Brain microvascular endothelial cell (primary cell): ENCODE data around the gene BRIP1.
"Not testable (repeated sequence)": the region's sequence is repeated elsewhere in the genome, so short reads cannot be mapped to it uniquely, and the experiment has no call there.

ENCODE experiments used
- DNase-seq: peaks from one replicate; pipeline ENCODE4 v3.0.0-alpha.2; 2020
- H3K27ac ChIP-seq: fragments of 250-450 bp; sonication (Bioruptor Pico); 2 replicates; pipeline ENCODE4 v1.5.1; 2020; ENCODE audit warnings: mild to moderate bottlenecking, moderate library complexity
- H3K27me3 ChIP-seq: fragments of 250-450 bp; sonication (Bioruptor Pico); replicated peaks from 2 replicates; pipeline ENCODE4 v1.5.1; 2020; ENCODE audit warnings: mild to moderate bottlenecking
- H3K36me3 ChIP-seq: fragments of 250-450 bp; sonication (Bioruptor Pico); replicated peaks from 2 replicates; pipeline ENCODE4 v1.5.1; 2020; ENCODE audit warnings: mild to moderate bottlenecking
- H3K4me3 ChIP-seq: 2 replicates; pipeline ENCODE4 v1.5.1; 2011; ENCODE audit warnings: low read depth, mild to moderate bottlenecking, control low read depth, low read length, moderate library complexity
- CTCF ChIP-seq: IDR thresholded peaks from 2 replicates; pipeline ENCODE4 v1.5.1; 2011; ENCODE audit warnings: low read depth, mild to moderate bottlenecking, moderate library complexity, low read length, control low read depth, inconsistent platforms; ENCODE audit errors: missing control alignments
- in situ Hi-C: cut with HindIII; loops from 2 replicates; pipeline ENCODE4 v1.10.0; 2017; ENCODE audit warnings: low sequenced_read_pairs, low pct_ligation_motif_present

The BRIP1 gene

GRCh38 chr17:61723183-61723582 lies 140.1 kb downstream of the BRIP1 start:
- Histone ChIP-seq H3K36me3 (no peaks in the 10 kb centered on the region), H3K27me3 (no peaks in the 10 kb centered on the region), H3K4me3 (no peak overlapping the region), H3K27ac (no peak overlapping the region)
- DNase-seq: no peak
- in situ Hi-C loops: no loop called here
- TF ChIP-seq CTCF: no peak

GRCh38 chr17:61722398-61722797 lies 140.9 kb downstream of the BRIP1 start:
- TF ChIP-seq CTCF: no peak
- in situ Hi-C loops: no loop called here

GRCh38 chr17:61720016-61720795 lies 143.1 kb downstream of the BRIP1 start:
- peak; percentile 19 for DNase-seq
- TF ChIP-seq CTCF: no peak
- no peaks in the 10 kb centered on the region for H3K36me3 ChIP-seq
- H3K27ac ChIP-seq: no peak overlapping the region
- no peaks in the 10 kb centered on the region for H3K27me3 ChIP-seq
- no peak overlapping the region for H3K4me3 ChIP-seq
- in situ Hi-C loops: no loop called here

More at GRCh38 chr17:61722398-61722797, 140.9 kb downstream of the BRIP1 start:
- Histone ChIP-seq H3K27me3 (no peaks in the 10 kb centered on the region), H3K27ac (no peak overlapping the region), H3K36me3 (no peaks in the 10 kb centered on the region), H3K4me3 (no peak overlapping the region)
- no peak for DNase-seq

- in situ Hi-C loops, DNase-seq, H3K27me3 ChIP-seq, H3K27ac ChIP-seq, H3K4me3 ChIP-seq, H3K36me3 ChIP-seq: not testable (repeated sequence)
Measured at GRCh38 chr17:61719220-61719619, 144.1 kb downstream of the BRIP1 start.

- TF ChIP-seq CTCF: no peak
- DNase-seq: no peak
- H3K27me3 ChIP-seq: no peaks in the 10 kb centered on the region
- no peak overlapping the region for H3K27ac ChIP-seq
- no peaks in the 10 kb centered on the region for H3K36me3 ChIP-seq
- H3K4me3 ChIP-seq: no peak overlapping the region
- in situ Hi-C loops: no loop called here
Measured at GRCh38 chr17:61718022-61718421, 145.3 kb downstream of the BRIP1 start.

- Histone ChIP-seq H3K27me3 (no peaks in the 10 kb centered on the region), H3K27ac (no peak overlapping the region), H3K36me3 (no peaks in the 10 kb centered on the region), H3K4me3 (no peak overlapping the region)
- DNase-seq: no peak
- in situ Hi-C loops: no loop called here
- no peak for TF ChIP-seq CTCF
Measured at GRCh38 chr17:61717352-61717751, 146.0 kb downstream of the BRIP1 start.
